Fibroblast of the aortic adventitia (primary cell): Measurements from ENCODE around the gene JDP2. TPM values are rescaled to one million over a fixed set of nuclear protein-coding genes. Genes with fewer than 3 reads are reported as not detected.

ENCODE experiments used
- DNase-seq: peaks from one replicate; pipeline ENCODE4 v3.0.0-alpha.2; 2010; ENCODE audit warnings: low read depth
- H3K4me3 ChIP-seq: 2 replicates; pipeline ENCODE4 v1.5.1; 2011; ENCODE audit warnings: low read depth, mild to moderate bottlenecking, control low read depth, low read length, moderate library complexity
- CTCF ChIP-seq: IDR thresholded peaks from 2 replicates; pipeline ENCODE4 v1.5.1; 2011; ENCODE audit warnings: mild to moderate bottlenecking, low read length, control low read depth, inconsistent platforms; ENCODE audit not compliant: insufficient read depth
- total RNA-seq: library from RNA; depleted of rRNA; stranded (reverse); fragments of >200 nt; gene quantifications from 2 replicates; pipeline ENCODE4 v1.2.3, GENCODE V29; 2012; ENCODE audit warnings: low replicate concordance

Gene JDP2
- total RNA-seq, 1 donor = 80.1 TPM

GRCh38 chr14:75452324-75452723 lies 24.5 kb downstream of the JDP2 start:
- no peak overlapping the region for H3K4me3 ChIP-seq
- DNase-seq = no peak
- no peak for TF ChIP-seq CTCF

GRCh38 chr14:75452900-75453816 lies 25.3 kb downstream of the JDP2 start:
- peak overlapping the region; percentile 14 for H3K4me3 ChIP-seq
- TF ChIP-seq CTCF = no peak
- DNase-seq = peak; percentile 88

GRCh38 chr14:75453817-75454434 lies 26.1 kb downstream of the JDP2 start:
- H3K4me3 ChIP-seq = no peak overlapping the region
- no peak for DNase-seq
- peak; percentile 2 for TF ChIP-seq CTCF

GRCh38 chr14:75454963-75455546 lies 27.2 kb downstream of the JDP2 start:
- peak; percentile 81 for DNase-seq
- TF ChIP-seq CTCF = no peak
- H3K4me3 ChIP-seq = no peak overlapping the region

GRCh38 chr14:75456069-75456996 lies 28.5 kb downstream of the JDP2 start:
- no peak for DNase-seq

More at GRCh38 chr14:75456069-75456996, 28.5 kb downstream of the JDP2 start:
- no peak for TF ChIP-seq CTCF
- no peak overlapping the region for H3K4me3 ChIP-seq
